Adrenal gland (tissue), 5 donors: ENCODE results near the gene CPLANE2.

Source experiments
- CTCF ChIP-seq, 6 experiments: fragments of 450-650 bp in 4 of 6; fragments of 200-600 bp in 2 of 6; sonication (generic) in 1 of 6; IDR thresholded peaks; 1 replicate in 5 of 6; 2 replicates in 1 of 6; pipeline versions ENCODE4 v1.5.1 to v1.8.0; 2016 to 2021; ENCODE audit warnings: antibody characterized with exemption in 6 of 6, mild to moderate bottlenecking in 2 of 6, moderate library complexity in 1 of 6
- POLR2A ChIP-seq, 2 donors: fragments of 450-650 bp; IDR thresholded peaks; one replicate each; pipeline ENCODE4 v1.6.1; 2017; ENCODE audit warnings: antibody characterized with exemption in 2 of 2, mild to moderate bottlenecking in 2 of 2, moderate library complexity in 1 of 2
- donor health status: DM: no; HTN: no; CAD: no.

- TF ChIP-seq CTCF (IDR thresholded peaks at IDR 0.05) (no peak), POLR2A (IDR thresholded peaks at IDR 0.05) (no peak)
Measured at GRCh38 chr1:16237343-16237830, 404 bp upstream of the CPLANE2 start.
